HEK293T (cell line): ENCODE results near the gene NUBP2.

Experiments
- FOXA1 ChIP-seq: fragments of 450-650 bp; IDR thresholded peaks from 2 replicates; pipeline ENCODE4 v1.6.1; 2016; ENCODE audit warnings: mild to moderate bottlenecking
- L3MBTL2 ChIP-seq: fragments of 450-650 bp; conservative IDR thresholded peaks from 2 replicates; pipeline ENCODE4 v1.6.1; 2016; ENCODE audit warnings: mild to moderate bottlenecking
- SP1 ChIP-seq: fragments of 450-650 bp; IDR thresholded peaks from 2 replicates; pipeline ENCODE4 v1.6.1; 2017

- TF ChIP-seq SP1 (no peak), L3MBTL2 (no peak), FOXA1 (no peak)
Observed at GRCh38 chr16:1787322-1788094, 4.7 kb downstream of the NUBP2 start.
